ENCODE results near the gene LRIG3. TPM values are rescaled to one million over a fixed set of nuclear protein-coding genes. Genes with fewer than 3 reads are reported as not detected.

Gene LRIG3
- total RNA-seq, 1 donor from 2014 or later: not detected

GRCh38 chr12:58931518-58931917 is 11.2 kb upstream of the LRIG3 start:
- Mint-ChIP-seq H3K27ac (no peak overlapping the region), H3K9me3 (no peaks in the 10 kb centered on the region), H3K4me1 (no peaks in the 10 kb centered on the region), H3K27me3 (peaks cover 2% of the 10 kb centered on the region), H3K36me3 (ENCODE audit: low read depth) (no peaks in the 10 kb centered on the region), H3K4me3 (no peak overlapping the region)
- DNase-seq: no peak
- no peak for TF ChIP-seq CTCF (IDR thresholded peaks at IDR 0.05)
- ChIA-PET POLR2A (no interaction called here), CTCF (no interaction called here)
- intact Hi-C loops (cut with micrococcal nuclease): no loop called here
- ATAC-seq (ENCODE audit: low read depth): no peak

GRCh38 chr12:58930770-58931324 is 10.5 kb upstream of the LRIG3 start:
- H3K4me1 Mint-ChIP-seq: no peaks in the 10 kb centered on the region
- ChIA-PET CTCF (no interaction called here), POLR2A (no interaction called here)
- no peak for ATAC-seq (ENCODE audit: low read depth)
- no peak for TF ChIP-seq CTCF (IDR thresholded peaks at IDR 0.05)
- H3K9me3 Mint-ChIP-seq: no peaks in the 10 kb centered on the region
- intact Hi-C loops (cut with micrococcal nuclease): no loop called here
- H3K27ac Mint-ChIP-seq: no peak overlapping the region
- peaks cover 2% of the 10 kb centered on the region for H3K27me3 Mint-ChIP-seq
- no peak overlapping the region for H3K4me3 Mint-ChIP-seq
- no peaks in the 10 kb centered on the region for H3K36me3 Mint-ChIP-seq (ENCODE audit: low read depth)
- no peak for DNase-seq

- peaks cover 2% of the 10 kb centered on the region for H3K27me3 Mint-ChIP-seq
- H3K36me3 Mint-ChIP-seq (ENCODE audit: low read depth): no peaks in the 10 kb centered on the region
- no peaks in the 10 kb centered on the region for H3K4me1 Mint-ChIP-seq
- no peak for TF ChIP-seq CTCF (IDR thresholded peaks at IDR 0.05)
- DNase-seq (no peak), ATAC-seq (ENCODE audit: low read depth) (no peak)
- ChIA-PET POLR2A (no interaction called here), CTCF (no interaction called here)
- intact Hi-C loops (cut with micrococcal nuclease): no loop called here
- no peak overlapping the region for H3K27ac Mint-ChIP-seq
- no peak overlapping the region for H3K4me3 Mint-ChIP-seq
- no peaks in the 10 kb centered on the region for H3K9me3 Mint-ChIP-seq
Observed at GRCh38 chr12:58927120-58927519, 6.8 kb upstream of the LRIG3 start.

GRCh38 chr12:58926586-58926985 is 6.3 kb upstream of the LRIG3 start:
- intact Hi-C loops (cut with micrococcal nuclease): no loop called here
- H3K4me1 Mint-ChIP-seq: no peaks in the 10 kb centered on the region
- DNase-seq (no peak), ATAC-seq (ENCODE audit: low read depth) (no peak)
- no peaks in the 10 kb centered on the region for H3K9me3 Mint-ChIP-seq
- H3K27ac Mint-ChIP-seq: no peak overlapping the region
- ChIA-PET CTCF (no interaction called here), POLR2A (no interaction called here)
- H3K36me3 Mint-ChIP-seq (ENCODE audit: low read depth): no peaks in the 10 kb centered on the region
- no peak overlapping the region for H3K4me3 Mint-ChIP-seq
- peaks cover 2% of the 10 kb centered on the region for H3K27me3 Mint-ChIP-seq
- TF ChIP-seq CTCF (IDR thresholded peaks at IDR 0.05): no peak

GRCh38 chr12:58925751-58926150 is 5.4 kb upstream of the LRIG3 start:
- Mint-ChIP-seq H3K9me3 (no peaks in the 10 kb centered on the region), H3K4me3 (no peak overlapping the region), H3K36me3 (ENCODE audit: low read depth) (no peaks in the 10 kb centered on the region), H3K27me3 (peaks cover 6% of the 10 kb centered on the region), H3K27ac (no peak overlapping the region), H3K4me1 (no peaks in the 10 kb centered on the region)
- POLR2A ChIA-PET: no interaction called here
- DNase-seq: no peak
- no peak for TF ChIP-seq CTCF (IDR thresholded peaks at IDR 0.05)
- no peak for ATAC-seq (ENCODE audit: low read depth)
- CTCF ChIA-PET: no interaction called here
- intact Hi-C loops (cut with micrococcal nuclease): no loop called here
